ENCODE measurements around the gene USP31.

USP31 gene

GRCh38 chr16:23082161-23082788 lies 67.0 kb downstream of the USP31 start:
- TF ChIP-seq, protein P1, sequence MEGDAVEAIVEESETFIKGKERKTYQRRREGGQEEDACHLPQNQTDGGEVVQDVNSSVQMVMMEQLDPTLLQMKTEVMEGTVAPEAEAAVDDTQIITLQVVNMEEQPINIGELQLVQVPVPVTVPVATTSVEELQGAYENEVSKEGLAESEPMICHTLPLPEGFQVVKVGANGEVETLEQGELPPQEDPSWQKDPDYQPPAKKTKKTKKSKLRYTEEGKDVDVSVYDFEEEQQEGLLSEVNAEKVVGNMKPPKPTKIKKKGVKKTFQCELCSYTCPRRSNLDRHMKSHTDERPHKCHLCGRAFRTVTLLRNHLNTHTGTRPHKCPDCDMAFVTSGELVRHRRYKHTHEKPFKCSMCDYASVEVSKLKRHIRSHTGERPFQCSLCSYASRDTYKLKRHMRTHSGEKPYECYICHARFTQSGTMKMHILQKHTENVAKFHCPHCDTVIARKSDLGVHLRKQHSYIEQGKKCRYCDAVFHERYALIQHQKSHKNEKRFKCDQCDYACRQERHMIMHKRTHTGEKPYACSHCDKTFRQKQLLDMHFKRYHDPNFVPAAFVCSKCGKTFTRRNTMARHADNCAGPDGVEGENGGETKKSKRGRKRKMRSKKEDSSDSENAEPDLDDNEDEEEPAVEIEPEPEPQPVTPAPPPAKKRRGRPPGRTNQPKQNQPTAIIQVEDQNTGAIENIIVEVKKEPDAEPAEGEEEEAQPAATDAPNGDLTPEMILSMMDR (IDR thresholded peaks at IDR 0.05; ENCODE audit: insufficient read depth, missing control alignments): no peak
- FAIRE-seq: no peak
- DNase-seq (ENCODE audit: insufficient read length, low spot score): no peak

DNA sequence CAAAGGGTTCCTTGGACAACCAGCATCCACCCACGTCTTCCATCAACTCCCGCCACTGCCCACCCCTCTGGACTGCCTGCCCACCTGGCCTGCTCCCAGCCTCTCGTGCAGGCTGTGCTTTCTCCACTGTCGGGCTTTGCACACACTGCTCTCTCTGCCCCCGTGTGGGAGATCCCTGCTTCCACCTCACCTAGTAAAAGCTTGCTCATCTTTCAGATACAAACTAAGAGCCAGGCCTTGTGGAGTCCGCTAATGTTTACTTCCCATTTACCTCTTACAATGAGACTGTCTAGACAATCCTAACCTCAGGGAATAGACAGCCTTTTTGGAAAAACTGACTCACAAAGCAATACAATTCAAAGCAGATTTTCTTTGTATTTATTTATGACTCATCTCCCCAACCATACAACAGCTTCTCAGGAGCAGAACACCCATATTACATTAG lies 67.6 kb downstream of the USP31 start:
- FAIRE-seq: no peak
- TF ChIP-seq, protein P1 (IDR thresholded peaks at IDR 0.05; ENCODE audit: insufficient read depth, missing control alignments): no peak
- no peak for DNase-seq (ENCODE audit: insufficient read length, low spot score)

GRCh38 chr16:23080747-23081146 lies 68.5 kb downstream of the USP31 start:
- DNase-seq (ENCODE audit: insufficient read length, low spot score) (no peak), FAIRE-seq (no peak)
- TF ChIP-seq, protein P1 (IDR thresholded peaks at IDR 0.05; ENCODE audit: insufficient read depth, missing control alignments): no peak

DNA sequence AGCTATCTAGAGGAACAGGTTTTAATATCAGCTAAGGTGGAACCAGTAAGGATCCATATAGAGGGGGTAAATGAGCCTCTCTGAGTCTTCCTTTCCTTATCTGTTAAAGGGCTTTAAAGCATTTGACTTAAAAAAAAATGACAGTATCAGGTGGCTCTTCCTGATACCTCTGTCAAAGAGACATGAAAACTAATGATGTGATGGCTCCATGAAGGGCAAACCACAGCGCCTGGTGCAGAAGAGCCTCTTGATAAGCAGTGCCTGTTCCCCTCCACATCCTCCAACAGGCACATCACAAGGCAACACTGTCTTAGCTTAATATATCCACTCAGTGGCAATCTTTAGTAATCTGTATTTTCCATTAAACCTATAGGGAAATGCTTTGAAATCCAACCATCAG lies 68.9 kb downstream of the USP31 start:
- FAIRE-seq (no peak), DNase-seq (ENCODE audit: insufficient read length, low spot score) (no peak)
- TF ChIP-seq, protein P1 (IDR thresholded peaks at IDR 0.05; ENCODE audit: insufficient read depth, missing control alignments): no peak

GRCh38 chr16:23079675-23080301 lies 69.5 kb downstream of the USP31 start:
- TF ChIP-seq, protein P1 (IDR thresholded peaks at IDR 0.05; ENCODE audit: insufficient read depth, missing control alignments): no peak
- DNase-seq (ENCODE audit: insufficient read length, low spot score): no peak
- no peak for FAIRE-seq

GRCh38 chr16:23074423-23074822 lies 74.8 kb downstream of the USP31 start:
- FAIRE-seq: no peak
- TF ChIP-seq, protein P1 (IDR thresholded peaks at IDR 0.05; ENCODE audit: insufficient read depth, missing control alignments): no peak
- DNase-seq (ENCODE audit: insufficient read length, low spot score): no peak
